Breast epithelium (tissue), 4 donors: ENCODE data around the gene PRR14L. TPM values are rescaled to one million over a fixed set of nuclear protein-coding genes. Genes with fewer than 3 reads are reported as not detected.

Experiments
- DNase-seq, 2 donors: peaks; one replicate each; pipeline ENCODE4 v3.0.0-alpha.2; 2019; ENCODE audit warnings: low spot score in 2 of 2
- H3K27ac ChIP-seq, 2 donors: fragments of 200-600 bp; sonication (generic) in 1 of 2; one replicate each; pipeline ENCODE4 v1.5.1; 2016 to 2019; ENCODE audit warnings: mild to moderate bottlenecking in 1 of 2
- H3K27me3 ChIP-seq, 2 donors: fragments of 200-600 bp; sonication (generic) in 1 of 2; one replicate each; pipeline versions ENCODE4 v1.5.1 to v1.6.0; 2017 to 2019; ENCODE audit warnings: control low read depth in 1 of 2, mild to moderate bottlenecking in 1 of 2
- H3K36me3 ChIP-seq: fragments of 200-600 bp; one replicate; pipeline ENCODE4 v1.5.1; 2019
- H3K4me1 ChIP-seq, 2 donors: fragments of 200-600 bp; sonication (generic); one replicate each; pipeline ENCODE4 v1.5.1; 2016 to 2019; ENCODE audit warnings: control low read depth in 1 of 2
- H3K4me3 ChIP-seq, 3 donors: fragments of 200-600 bp; sonication (generic); 1 replicate in 2 of 3; 2 replicates in 1 of 3; pipeline ENCODE4 v1.5.1; 2016 to 2019; ENCODE audit warnings: mild to moderate bottlenecking in 3 of 3, moderate library complexity in 2 of 3
- H3K9me3 ChIP-seq, 2 donors: fragments of 200-600 bp; sonication (generic) in 1 of 2; one replicate each; pipeline ENCODE4 v1.5.1; 2016 to 2019; ENCODE audit warnings: control low read depth in 1 of 2
- CTCF ChIP-seq, 3 donors: fragments of 450-650 bp; IDR thresholded peaks; one replicate each; pipeline ENCODE4 v1.5.1; 2016 to 2017; ENCODE audit warnings: antibody characterized with exemption in 3 of 3, mild to moderate bottlenecking in 3 of 3, moderate library complexity in 3 of 3
- POLR2A ChIP-seq: fragments of 450-650 bp; IDR thresholded peaks from one replicate; pipeline ENCODE4 v1.6.1; 2016; ENCODE audit warnings: antibody characterized with exemption, mild to moderate bottlenecking, moderate library complexity
- POLR2AphosphoS5 ChIP-seq, 3 donors: sonication (generic); formaldehyde crosslinking; IDR thresholded peaks; one replicate each; pipeline ENCODE4 v1.6.1; 2017; ENCODE audit warnings: antibody characterized with exemption in 3 of 3
- intact Hi-C: fragments of 100-400 bp; cut with DNase I; formaldehyde crosslinking; loops from one replicate; pipeline ENCODE4 v1.15.1; 2023; ENCODE audit warnings: low total_unique reads
- total RNA-seq, 3 donors: library from RNA; depleted of rRNA; stranded (reverse); fragments of >200 nt; gene quantifications; one replicate each; pipeline ENCODE4 v1.1.0, GENCODE V29; 2016

Gene PRR14L
- total RNA-seq, 3 donors from 2014 or later, result 24.9 to 31.3 (median 27.5) TPM

- Histone ChIP-seq H3K27me3 (no peaks in the 10 kb centered on the region), H3K4me1 (no peaks in the 10 kb centered on the region), H3K27ac (no peak overlapping the region), H3K9me3 (no peaks in the 10 kb centered on the region), H3K36me3 (peaks cover 4% of the 10 kb centered on the region), H3K4me3 (no peak overlapping the region)
- TF ChIP-seq POLR2AphosphoS5 (IDR thresholded peaks at IDR 0.05), result no peak
- no peak for TF ChIP-seq CTCF (IDR thresholded peaks at IDR 0.05)
- TF ChIP-seq POLR2A, result no peak
- no peak for DNase-seq
- intact Hi-C loops, result no loop called here
These were observed 103.5 kb downstream of the PRR14L start for GRCh38 chr22:31646186-31647019.

GRCh38 chr22:31639436-31640039 lies 110.4 kb downstream of the PRR14L start:
- peak in 1 of 2 donors; percentile 59 for DNase-seq
- TF ChIP-seq POLR2AphosphoS5 (IDR thresholded peaks at IDR 0.05), result peak in 1 of 3 donors; percentile 17
- no peak for TF ChIP-seq CTCF (IDR thresholded peaks at IDR 0.05)
- no peak for TF ChIP-seq POLR2A
- intact Hi-C loops, result no loop called here

GRCh38 chr22:31637891-31638618 lies 111.9 kb downstream of the PRR14L start:
- no peak for DNase-seq
- H3K4me1 ChIP-seq, result peaks cover 0 to 3% of the 10 kb centered on the region in 2 donors
- H3K36me3 ChIP-seq, result no peaks in the 10 kb centered on the region
- peak overlapping the region in 2 of 3 donors; percentile 31 to 37 for H3K4me3 ChIP-seq
- no peaks in the 10 kb centered on the region for H3K9me3 ChIP-seq
- no peaks in the 10 kb centered on the region for H3K27me3 ChIP-seq
- H3K27ac ChIP-seq, result peak overlapping the region; percentile 71 to 86
- intact Hi-C loops, result no loop called here
- TF ChIP-seq CTCF (IDR thresholded peaks at IDR 0.05) (no peak), POLR2A (no peak), POLR2AphosphoS5 (IDR thresholded peaks at IDR 0.05) (no peak)

More at GRCh38 chr22:31639436-31640039, 110.4 kb downstream of the PRR14L start:
- no peak overlapping the region for H3K4me3 ChIP-seq
- no peaks in the 10 kb centered on the region for H3K36me3 ChIP-seq
- peak overlapping the region in 1 of 2 donors; percentile 12 for H3K27ac ChIP-seq
- H3K4me1 ChIP-seq, result no peaks in the 10 kb centered on the region
- no peaks in the 10 kb centered on the region for H3K27me3 ChIP-seq
- no peaks in the 10 kb centered on the region for H3K9me3 ChIP-seq

- H3K9me3 ChIP-seq, result no peaks in the 10 kb centered on the region
- peak overlapping the region; percentile 71 to 86 for H3K27ac ChIP-seq
- no peaks in the 10 kb centered on the region for H3K27me3 ChIP-seq
- TF ChIP-seq POLR2AphosphoS5 (IDR thresholded peaks at IDR 0.05), result no peak
- no peak for TF ChIP-seq POLR2A
- TF ChIP-seq CTCF (IDR thresholded peaks at IDR 0.05), result no peak
- peak overlapping the region in 2 of 3 donors; percentile 31 to 37 for H3K4me3 ChIP-seq
- no peak for DNase-seq
- H3K36me3 ChIP-seq, result no peaks in the 10 kb centered on the region
- peaks cover 0 to 3% of the 10 kb centered on the region in 2 donors for H3K4me1 ChIP-seq
- intact Hi-C loops, result no loop called here
These were observed 112.5 kb downstream of the PRR14L start for GRCh38 chr22:31637447-31637890.
